ENCODE measurements around the gene RCE1.

RCE1 gene

DNA sequence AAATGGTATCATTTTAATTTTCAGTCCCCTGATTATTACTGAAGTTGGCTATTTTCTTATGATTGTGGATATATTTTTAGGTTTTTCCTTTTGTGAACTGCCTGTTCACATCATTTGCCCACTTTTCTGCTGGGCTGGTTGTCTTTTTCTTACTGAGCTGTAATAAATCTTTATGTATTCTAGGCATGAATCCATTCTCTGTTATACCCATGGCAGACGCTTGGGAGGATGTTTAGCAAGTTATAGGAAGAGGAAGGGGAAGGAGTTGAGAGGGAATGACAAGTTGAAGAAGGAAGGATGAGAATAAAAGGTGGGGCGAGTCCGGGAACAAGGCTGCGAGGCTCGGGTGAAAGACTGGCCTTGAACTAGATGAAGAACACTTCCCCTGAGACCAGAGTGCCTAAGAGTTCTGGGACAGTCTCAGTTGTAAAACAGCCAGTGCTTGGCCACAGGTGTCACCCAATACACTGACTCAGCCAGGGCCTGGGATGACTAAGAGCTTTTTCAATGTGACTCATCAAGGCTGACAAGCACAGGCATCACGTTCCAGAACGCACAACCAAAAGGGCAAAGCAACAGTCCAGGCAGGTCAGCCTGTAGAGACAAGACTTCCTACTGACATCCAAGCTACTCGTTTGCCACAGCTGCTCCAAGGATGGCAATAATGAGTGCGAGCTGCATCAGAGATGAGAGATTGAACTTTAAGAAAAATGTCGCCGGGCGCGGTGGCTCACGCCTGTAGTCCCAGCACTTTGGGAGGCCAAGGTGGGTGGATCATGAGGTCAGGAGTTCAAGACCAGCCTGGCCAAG is 48.8 kb downstream of the RCE1 start:
- DNase-seq: no peak

- DNase-seq: no peak
Observed at GRCh38 chr11:66892911-66893310, 49.7 kb downstream of the RCE1 start.

GRCh38 chr11:66894141-66894540 is 50.9 kb downstream of the RCE1 start:
- DNase-seq: no peak

Data from NCI-H524 treated with DMSO at 0.1 percent for 48 hours (cell line).